Kidney tubule cell (primary cell): ENCODE measurements around the gene TMEM242.

Source experiments
- DNase-seq: peaks from one replicate; pipeline ENCODE4 v3.0.0-alpha.2; 2018; ENCODE audit warnings: low spot score

TMEM242 gene

GRCh38 chr6:157248264-157248663 is 75.1 kb downstream of the TMEM242 start:
- no peak for DNase-seq

GRCh38 chr6:157246771-157247484 is 76.4 kb downstream of the TMEM242 start:
- no peak for DNase-seq

GRCh38 chr6:157246048-157246630 is 77.2 kb downstream of the TMEM242 start:
- no peak for DNase-seq

GRCh38 chr6:157245436-157245835 is 77.9 kb downstream of the TMEM242 start:
- DNase-seq, result no peak

GRCh38 chr6:157244780-157245179 is 78.5 kb downstream of the TMEM242 start:
- DNase-seq, result no peak

- peak; percentile 29 for DNase-seq
Observed at GRCh38 chr6:157244175-157244574, 79.1 kb downstream of the TMEM242 start.

- DNase-seq, result no peak
Observed at GRCh38 chr6:157242791-157243190, 80.5 kb downstream of the TMEM242 start.

- no peak for DNase-seq
Observed at GRCh38 chr6:157240960-157241311, 82.4 kb downstream of the TMEM242 start.

- DNase-seq, result peak; percentile 74
Observed at GRCh38 chr6:157240059-157240959, 83.0 kb downstream of the TMEM242 start.

- DNase-seq, result no peak
Observed at GRCh38 chr6:157239671-157240058, 83.7 kb downstream of the TMEM242 start.
